IMR-90 (cell line): ENCODE data around the gene RAB8A. TPM values are rescaled to one million over a fixed set of nuclear protein-coding genes. Genes with fewer than 3 reads are reported as not detected.

Experiments used
- ATAC-seq: fragments of 200-7000 bp; cut with Tn5 transposase; 2 replicates; pipeline ENCODE4 v1.9.1; 2020; ENCODE audit warnings: low read depth, mild to moderate bottlenecking, moderate library complexity
- BruUV-seq: library from RNA; stranded (reverse); fragments of 400-500 nt; replicated peaks from 2 replicates; lab custom pipeline; 2021; lab: Mats Ljungman, UMichigan
- CTCF ChIA-PET: fragments of 300-600 bp; formaldehyde crosslinking; extraction: SDS; loops from one replicate; lab custom pipeline; 2021; ENCODE audit warnings: antibody characterized with exemption; lab: Yijun Ruan, JAX
- POLR2A ChIA-PET: fragments of 300-600 bp; sonication (Branson Sonifier 250); formaldehyde crosslinking; loops from one replicate; lab custom pipeline; 2022; ENCODE audit warnings: antibody characterized with exemption; ENCODE audit not compliant: unreplicated experiment; lab: Charles Lee
- DNase-seq: peaks from one replicate; pipeline ENCODE4 v3.0.0; 2013
- H2AFZ ChIP-seq: replicated peaks from 2 replicates; pipeline ENCODE3; 2013; ENCODE audit warnings: low read length, mild to moderate bottlenecking; ENCODE audit not compliant: poor library complexity
- H2AK5ac ChIP-seq: 2 replicates; pipeline ENCODE4 v1.6.1; 2013; ENCODE audit warnings: low read depth, low read length, inconsistent platforms
- H2AK9ac ChIP-seq: replicated peaks from 2 replicates; pipeline ENCODE3; 2013; ENCODE audit warnings: mild to moderate bottlenecking, low read depth, low read length, moderate library complexity; ENCODE audit not compliant: poor library complexity
- H2BK120ac ChIP-seq: 2 replicates; pipeline ENCODE4 v1.6.1; 2013; ENCODE audit warnings: low read depth, low read length, inconsistent platforms
- H2BK15ac ChIP-seq: 3 replicates; pipeline ENCODE4 v1.6.1; 2013; ENCODE audit warnings: low read depth, low read length, inconsistent platforms
- H2BK20ac ChIP-seq: 2 replicates; pipeline ENCODE4 v1.6.1; 2013; ENCODE audit warnings: low read depth, mild to moderate bottlenecking, inconsistent platforms, low read length, moderate library complexity
- H2BK5ac ChIP-seq: 2 replicates; pipeline ENCODE4 v1.6.1; 2013; ENCODE audit warnings: mild to moderate bottlenecking, low read depth, low read length, inconsistent platforms; ENCODE audit not compliant: poor library complexity, severe bottlenecking
- H3K14ac ChIP-seq: replicated peaks from 2 replicates; pipeline ENCODE4 v1.6.1; 2013; ENCODE audit warnings: low read depth, low read length, inconsistent platforms
- H3K18ac ChIP-seq: 2 replicates; pipeline ENCODE4 v1.6.1; 2013; ENCODE audit warnings: low read depth, low read length, control low read depth
- H3K23ac ChIP-seq: 2 replicates; pipeline ENCODE4 v1.6.1; 2013; ENCODE audit warnings: low read depth, low read length, inconsistent platforms
- H3K27ac ChIP-seq: 2 replicates; pipeline ENCODE4 v1.5.1; 2013; ENCODE audit warnings: mild to moderate bottlenecking, control low read depth, low read length; ENCODE audit not compliant: insufficient read depth
- H3K27me3 ChIP-seq: 2 replicates; pipeline ENCODE4 v1.6.1; 2013; ENCODE audit warnings: low read length; ENCODE audit not compliant: control insufficient read depth, insufficient read depth
- H3K36me3 ChIP-seq: 2 replicates; pipeline ENCODE4 v1.6.1; 2013; ENCODE audit warnings: low read length, mixed read lengths; ENCODE audit not compliant: control insufficient read depth, insufficient read depth
- H3K4ac ChIP-seq: 2 replicates; pipeline ENCODE4 v1.6.1; 2013; ENCODE audit warnings: low read depth, low read length, inconsistent platforms
- H3K4me1 ChIP-seq: 2 replicates; pipeline ENCODE4 v1.6.1; 2013; ENCODE audit warnings: low read length, mixed read lengths; ENCODE audit not compliant: control insufficient read depth, insufficient read depth
- H3K4me2 ChIP-seq: 2 replicates; pipeline ENCODE4 v1.6.1; 2013; ENCODE audit warnings: low read depth, mild to moderate bottlenecking, control low read depth, low read length, moderate library complexity
- H3K4me3 ChIP-seq: 2 replicates; pipeline ENCODE4 v1.5.1; 2013; ENCODE audit warnings: low read depth, mild to moderate bottlenecking, control low read depth, low read length, moderate library complexity; ENCODE audit not compliant: insufficient read depth
- H3K56ac ChIP-seq: 2 replicates; pipeline ENCODE4 v1.6.1; 2013; ENCODE audit warnings: low read length, inconsistent platforms; ENCODE audit not compliant: insufficient read depth; ENCODE audit errors: extremely low read depth
- H3K79me1 ChIP-seq, 2 experiments: 2 replicates each; pipeline ENCODE4 v1.6.1; 2013; ENCODE audit warnings: low read length in 2 of 2, inconsistent platforms in 1 of 2, low read depth in 1 of 2
- H3K9ac ChIP-seq: 2 replicates; pipeline ENCODE4 v1.6.1; 2013; ENCODE audit warnings: low read depth, low read length, control low read depth
- H3K9me1 ChIP-seq: 2 replicates; pipeline ENCODE4 v1.6.1; 2013; ENCODE audit warnings: low read length, inconsistent platforms; ENCODE audit not compliant: insufficient read depth
- H3K9me3 ChIP-seq: 2 replicates; pipeline ENCODE4 v1.6.1; 2013; ENCODE audit warnings: low read length; ENCODE audit not compliant: control insufficient read depth, insufficient read depth
- H4K20me1 ChIP-seq: 2 replicates; pipeline ENCODE4 v1.6.1; 2013; ENCODE audit warnings: low read length, inconsistent platforms; ENCODE audit not compliant: insufficient read depth
- H4K5ac ChIP-seq: 2 replicates; pipeline ENCODE4 v1.6.1; 2013; ENCODE audit warnings: mild to moderate bottlenecking, low read depth, low read length, control low read depth
- H4K8ac ChIP-seq, 2 experiments: 2 replicates each; pipeline ENCODE4 v1.6.1; 2013; ENCODE audit warnings: low read depth in 2 of 2, low read length in 2 of 2, control low read depth in 1 of 2, inconsistent platforms in 1 of 2
- H4K91ac ChIP-seq: 2 replicates; pipeline ENCODE4 v1.6.1; 2013; ENCODE audit warnings: low read depth, low read length, inconsistent platforms; ENCODE audit not compliant: insufficient read depth
- BHLHE40 ChIP-seq: fragments of 150-350 bp; IDR thresholded peaks from 2 replicates; pipeline ENCODE4 v1.6.1; 2016; ENCODE audit warnings: mild to moderate bottlenecking, low read depth, low read length
- CEBPB ChIP-seq: IDR thresholded peaks from 2 replicates; pipeline ENCODE4 v1.6.1; 2012; ENCODE audit warnings: low read depth, low read length, improper control_type of control experiment
- CHD1 ChIP-seq: IDR thresholded peaks from 2 replicates; pipeline ENCODE4 v1.6.1; 2012; ENCODE audit warnings: low read depth, low read length, improper control_type of control experiment
- CTCF ChIP-seq: conservative IDR thresholded peaks from 2 replicates; pipeline ENCODE4 v1.5.1; 2012; ENCODE audit warnings: mild to moderate bottlenecking, low read depth, low read length, improper control_type of control experiment
- ELK1 ChIP-seq: fragments of 150-350 bp; IDR thresholded peaks from 2 replicates; pipeline ENCODE4 v1.6.1; 2016; ENCODE audit warnings: low read depth, mild to moderate bottlenecking, low read length, moderate library complexity, borderline replicate concordance
- FOS ChIP-seq: fragments of 150-350 bp; IDR thresholded peaks from 2 replicates; pipeline ENCODE4 v1.6.1; 2016; ENCODE audit warnings: low read depth, low read length
- NFE2L2 ChIP-seq: fragments of 150-350 bp; IDR thresholded peaks from 2 replicates; pipeline ENCODE4 v1.6.1; 2016; ENCODE audit warnings: low read depth, mild to moderate bottlenecking, low read length
- POLR2A ChIP-seq: IDR thresholded peaks from 2 replicates; pipeline ENCODE4 v1.6.1; 2012; ENCODE audit warnings: mild to moderate bottlenecking, low read depth, low read length
- RCOR1 ChIP-seq: IDR thresholded peaks from 2 replicates; pipeline ENCODE4 v1.6.1; 2012; ENCODE audit warnings: mild to moderate bottlenecking, low read length, improper control_type of control experiment; ENCODE audit not compliant: insufficient replicate concordance
- RFX5 ChIP-seq: IDR thresholded peaks from 2 replicates; pipeline ENCODE4 v1.8.0; 2012; ENCODE audit warnings: low read depth, mild to moderate bottlenecking, low read length, moderate library complexity
- USF2 ChIP-seq: fragments of 150-350 bp; IDR thresholded peaks from 2 replicates; pipeline ENCODE4 v1.6.1; 2017; ENCODE audit warnings: mild to moderate bottlenecking, antibody characterized with exemption, low read length, low read depth
- WGBS, 2 experiments: methylation state at CpG; one replicate each; pipeline versions ENCODE4 v1.1.5 to v1.1.7; 2013; ENCODE audit warnings: missing lambda C conversion rate in 2 of 2; ENCODE audit not compliant: insufficient read length in 1 of 2; ENCODE audit errors: extremely low coverage in 2 of 2; 5-methylcytosine and 5-hydroxymethylcytosine counted together
- dilution Hi-C: fragments of 300-500 bp; cut with HindIII; formaldehyde crosslinking; loops from one replicate; pipeline ENCODE4 v1.14.3; 2018; ENCODE audit warnings: low sequenced_read_pairs; ENCODE audit not compliant: unreplicated experiment
- in situ Hi-C: fragments of 300-500 bp; cut with MboI; formaldehyde crosslinking; loops from 3 replicates; pipeline ENCODE4 v1.14.3; 2019; ENCODE audit warnings: low sequenced_read_pairs, inconsistent platforms, mixed read lengths
- intact Hi-C: fragments of 100-400 bp; cut with micrococcal nuclease; formaldehyde crosslinking; loops from 2 replicates; pipeline ENCODE4 v1.10.0; 2022
- polyA plus RNA-seq, 3 experiments: library from polyadenylated mRNA; depleted of rRNA; stranded (reverse); fragments of >200 nt; gene quantifications; 2 replicates each; pipeline ENCODE4 v1.2.3, GENCODE V29; 2012; ENCODE audit warnings: low replicate concordance in 1 of 3
- total RNA-seq: library from RNA; depleted of rRNA; stranded (reverse); fragments of >200 nt; gene quantifications from 2 replicates; pipeline ENCODE4 v1.2.3, GENCODE V29; 2012

The RAB8A gene
- total and polyA plus RNA-seq, 2 of the 4 experiments (the other 2 are of a cell fraction) = 64.5 to 135 TPM

GRCh38 chr19:16061943-16062342 is 49.7 kb upstream of the RAB8A start:
- Histone ChIP-seq H2BK20ac (no peak overlapping the region), H3K18ac (no peak overlapping the region), H2AFZ (no peak overlapping the region), H3K23ac (no peak overlapping the region), H2BK15ac (no peak overlapping the region), H3K79me1 (peaks cover 0 to 26% of the 10 kb centered on the region in 2 experiments; a peak in 2 of 4 replicates), H3K36me3 (no peaks in the 10 kb centered on the region), H4K8ac (no peak overlapping the region), H3K9me1 (peaks cover 20% of the 10 kb centered on the region), H3K56ac (no peak overlapping the region), H2AK9ac (no peak overlapping the region), H3K9ac (no peak overlapping the region), H3K9me3 (peaks cover 7% of the 10 kb centered on the region), H3K27ac (no peak overlapping the region), H3K27me3 (no peaks in the 10 kb centered on the region; the same call in 1 of the 2 replicates), H3K4me3 (no peak overlapping the region), H2BK120ac (no peak overlapping the region), H4K91ac (no peak overlapping the region), H2AK5ac (no peak overlapping the region), H3K4me1 (peaks cover 11% of the 10 kb centered on the region), H2BK5ac (no peak overlapping the region), H3K14ac (no peak overlapping the region), H4K5ac (no peak overlapping the region), H4K20me1 (no peaks in the 10 kb centered on the region), H3K4ac (no peak overlapping the region), H3K4me2 (no peak overlapping the region)
- 94% methylated on average over 4 of the region's 4 CpGs; no CpG with 5 or more reads in 1 of the 2 experiments for WGBS, 2 experiments
- dilution Hi-C loops = no loop called here
- ChIA-PET CTCF (interaction anchor here (2.6 kb wide), 1 partner anchor 20 kb away, joined by 11 read pairs; no protein-coding TSS in a partner anchor), POLR2A (no interaction called here)
- no TSS peak for BruUV-seq
- no peak for DNase-seq
- ATAC-seq = no peak
- in situ Hi-C loops = no loop called here
- intact Hi-C loops = no loop called here
- TF ChIP-seq BHLHE40 = no peak
- no peak for TF ChIP-seq CHD1
- TF ChIP-seq RCOR1 = no peak
- no peak for TF ChIP-seq ELK1
- TF ChIP-seq POLR2A = no peak
- no peak for TF ChIP-seq RFX5
- TF ChIP-seq USF2 = no peak
- TF ChIP-seq CEBPB = no peak
- no peak for TF ChIP-seq NFE2L2
- TF ChIP-seq CTCF = no peak
- TF ChIP-seq FOS = no peak
